ENCODE results near the gene P2RX6.

DNA sequence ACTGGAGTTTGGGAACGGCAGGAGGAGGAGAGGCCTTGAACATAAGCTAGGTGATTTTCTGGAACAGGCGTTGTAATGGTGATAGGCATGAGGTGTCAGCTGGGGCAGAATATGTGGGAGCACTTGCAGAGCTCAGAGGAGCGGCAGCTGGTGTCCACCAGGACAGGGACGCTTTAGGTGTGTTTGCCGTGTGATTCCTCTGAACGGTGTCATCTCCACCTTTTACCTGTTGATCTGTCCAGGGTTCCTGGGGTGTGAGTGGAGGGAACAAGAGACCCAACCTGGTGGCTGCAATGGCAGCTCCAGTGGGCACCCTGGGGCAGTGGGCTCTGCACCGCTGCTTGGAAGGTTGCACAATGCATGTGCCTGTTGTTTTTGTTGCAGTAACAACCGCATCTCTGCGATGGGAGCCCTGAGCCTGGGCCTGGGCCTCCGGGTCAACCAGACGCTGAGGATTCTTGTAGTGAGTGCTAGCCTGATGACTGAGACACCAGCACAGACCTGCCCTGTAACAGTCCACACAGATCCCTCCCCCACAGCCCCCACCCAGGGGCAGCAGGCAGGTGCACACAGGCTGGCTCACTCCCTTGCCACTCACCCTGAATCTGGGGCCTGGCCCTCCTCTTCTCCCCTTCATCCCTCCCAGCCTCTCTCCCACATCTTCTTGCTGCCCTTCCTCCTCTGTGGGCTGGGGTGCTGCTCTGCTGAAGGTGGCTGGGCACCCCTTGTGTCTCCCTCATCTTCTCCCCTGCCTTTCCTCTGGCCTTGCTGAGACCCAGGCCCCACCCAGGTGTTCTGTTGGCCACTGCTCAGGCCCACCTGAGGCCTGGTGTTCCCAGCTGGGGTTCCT lies 40.0 kb downstream of the P2RX6 start:
- TF ChIP-seq, protein P1, sequence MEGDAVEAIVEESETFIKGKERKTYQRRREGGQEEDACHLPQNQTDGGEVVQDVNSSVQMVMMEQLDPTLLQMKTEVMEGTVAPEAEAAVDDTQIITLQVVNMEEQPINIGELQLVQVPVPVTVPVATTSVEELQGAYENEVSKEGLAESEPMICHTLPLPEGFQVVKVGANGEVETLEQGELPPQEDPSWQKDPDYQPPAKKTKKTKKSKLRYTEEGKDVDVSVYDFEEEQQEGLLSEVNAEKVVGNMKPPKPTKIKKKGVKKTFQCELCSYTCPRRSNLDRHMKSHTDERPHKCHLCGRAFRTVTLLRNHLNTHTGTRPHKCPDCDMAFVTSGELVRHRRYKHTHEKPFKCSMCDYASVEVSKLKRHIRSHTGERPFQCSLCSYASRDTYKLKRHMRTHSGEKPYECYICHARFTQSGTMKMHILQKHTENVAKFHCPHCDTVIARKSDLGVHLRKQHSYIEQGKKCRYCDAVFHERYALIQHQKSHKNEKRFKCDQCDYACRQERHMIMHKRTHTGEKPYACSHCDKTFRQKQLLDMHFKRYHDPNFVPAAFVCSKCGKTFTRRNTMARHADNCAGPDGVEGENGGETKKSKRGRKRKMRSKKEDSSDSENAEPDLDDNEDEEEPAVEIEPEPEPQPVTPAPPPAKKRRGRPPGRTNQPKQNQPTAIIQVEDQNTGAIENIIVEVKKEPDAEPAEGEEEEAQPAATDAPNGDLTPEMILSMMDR (IDR thresholded peaks at IDR 0.05) = no peak
- no peak for TF ChIP-seq EP300 (IDR thresholded peaks at IDR 0.05)
